GM13977 (cell line): ENCODE results near the gene KCNMA1.

Experiments used
- DNase-seq: peaks from one replicate; pipeline ENCODE4 v3.0.0; 2012; ENCODE audit warnings: low spot score
- in situ Hi-C: fragments of 300-500 bp; cut with MboI; formaldehyde crosslinking; loops from one replicate; pipeline ENCODE4 v1.12.0; 2022; ENCODE audit warnings: low sequenced_read_pairs, low pct_unique_long_range_greater_than_20kb, mixed read lengths, inconsistent platforms; ENCODE audit not compliant: unreplicated experiment
- TF ChIP-seq, protein P1 (sequence below): IDR thresholded peaks from 2 replicates; pipeline ENCODE4 v1.5.1; 2012; ENCODE audit warnings: mild to moderate bottlenecking, control low read depth; ENCODE audit not compliant: insufficient read depth; ENCODE audit errors: extremely low read depth, missing control alignments

The KCNMA1 gene

DNA sequence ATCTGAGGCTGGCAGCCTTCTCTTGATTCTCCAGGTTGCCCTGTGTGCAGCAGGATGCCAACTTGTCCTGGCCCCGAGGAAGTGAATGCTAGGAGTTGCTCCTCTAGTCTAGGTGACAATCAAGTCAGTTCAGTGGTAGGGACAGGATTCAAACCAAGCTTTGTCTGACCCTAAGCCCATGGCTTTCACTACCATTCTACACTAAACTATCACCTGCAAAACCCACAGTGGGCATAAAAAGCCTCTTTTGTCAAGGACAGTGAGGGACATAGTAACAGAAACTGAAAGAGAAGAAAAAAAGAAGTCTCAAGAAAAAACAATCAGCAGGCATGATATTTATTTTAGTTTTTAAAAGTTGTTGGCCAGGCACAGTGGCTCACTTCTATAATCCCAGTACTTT is 33.5 kb downstream of the KCNMA1 start:
- TF ChIP-seq, protein P1, sequence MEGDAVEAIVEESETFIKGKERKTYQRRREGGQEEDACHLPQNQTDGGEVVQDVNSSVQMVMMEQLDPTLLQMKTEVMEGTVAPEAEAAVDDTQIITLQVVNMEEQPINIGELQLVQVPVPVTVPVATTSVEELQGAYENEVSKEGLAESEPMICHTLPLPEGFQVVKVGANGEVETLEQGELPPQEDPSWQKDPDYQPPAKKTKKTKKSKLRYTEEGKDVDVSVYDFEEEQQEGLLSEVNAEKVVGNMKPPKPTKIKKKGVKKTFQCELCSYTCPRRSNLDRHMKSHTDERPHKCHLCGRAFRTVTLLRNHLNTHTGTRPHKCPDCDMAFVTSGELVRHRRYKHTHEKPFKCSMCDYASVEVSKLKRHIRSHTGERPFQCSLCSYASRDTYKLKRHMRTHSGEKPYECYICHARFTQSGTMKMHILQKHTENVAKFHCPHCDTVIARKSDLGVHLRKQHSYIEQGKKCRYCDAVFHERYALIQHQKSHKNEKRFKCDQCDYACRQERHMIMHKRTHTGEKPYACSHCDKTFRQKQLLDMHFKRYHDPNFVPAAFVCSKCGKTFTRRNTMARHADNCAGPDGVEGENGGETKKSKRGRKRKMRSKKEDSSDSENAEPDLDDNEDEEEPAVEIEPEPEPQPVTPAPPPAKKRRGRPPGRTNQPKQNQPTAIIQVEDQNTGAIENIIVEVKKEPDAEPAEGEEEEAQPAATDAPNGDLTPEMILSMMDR = no peak
- in situ Hi-C loops = no loop called here
- DNase-seq = no peak

DNA sequence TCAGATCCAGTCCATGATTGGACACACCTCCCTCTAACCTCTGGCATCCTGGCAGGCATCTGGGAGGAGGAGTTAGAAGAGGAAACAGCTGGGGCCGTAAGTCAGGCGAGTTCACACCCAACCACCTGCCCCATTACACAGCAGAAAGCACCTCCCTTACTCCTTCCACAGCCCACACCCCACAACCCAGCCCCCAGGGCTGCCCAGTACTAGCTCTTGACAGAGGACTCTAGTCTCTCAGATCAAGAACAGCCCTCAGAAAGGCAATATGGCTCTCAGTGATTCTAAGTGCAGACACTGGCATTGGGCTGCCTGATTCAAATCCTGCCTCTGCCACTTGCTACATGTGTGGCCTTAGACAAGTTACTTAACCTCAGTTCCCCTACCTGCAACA is 34.1 kb downstream of the KCNMA1 start:
- DNase-seq = no peak
- TF ChIP-seq, protein P1 = no peak
- in situ Hi-C loops = no loop called here

DNA sequence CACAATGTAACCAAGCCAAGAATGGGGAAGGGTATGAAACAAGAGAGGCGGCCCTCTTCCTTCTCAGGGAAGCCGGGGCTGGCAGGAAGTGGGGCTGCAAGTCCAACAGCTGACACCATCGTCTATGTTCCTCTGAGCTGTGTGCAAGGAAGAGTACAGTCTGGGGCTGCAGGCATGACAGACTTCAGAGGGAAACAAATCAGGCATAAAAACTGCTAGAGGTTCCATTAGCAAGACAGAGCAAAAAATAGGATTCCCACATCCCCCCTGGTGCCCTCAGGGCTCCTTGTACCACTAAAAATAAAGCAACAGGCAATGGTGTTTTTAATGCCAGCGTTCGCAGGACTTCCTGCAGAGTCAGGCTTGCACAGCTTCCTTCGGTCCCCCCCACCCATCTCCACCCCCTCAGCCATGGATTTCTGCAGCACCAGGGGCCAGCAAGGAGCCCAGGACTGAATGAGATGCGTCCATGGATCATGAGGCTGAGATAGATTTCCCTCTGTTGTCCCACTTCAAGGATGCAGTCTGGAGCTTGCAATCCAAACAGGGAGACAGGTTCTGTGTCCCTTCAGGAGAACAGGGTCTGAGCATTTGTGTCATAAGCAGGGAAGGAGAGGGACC is 34.6 kb downstream of the KCNMA1 start:
- in situ Hi-C loops = no loop called here
- no peak for DNase-seq
- TF ChIP-seq, protein P1 = no peak

DNA sequence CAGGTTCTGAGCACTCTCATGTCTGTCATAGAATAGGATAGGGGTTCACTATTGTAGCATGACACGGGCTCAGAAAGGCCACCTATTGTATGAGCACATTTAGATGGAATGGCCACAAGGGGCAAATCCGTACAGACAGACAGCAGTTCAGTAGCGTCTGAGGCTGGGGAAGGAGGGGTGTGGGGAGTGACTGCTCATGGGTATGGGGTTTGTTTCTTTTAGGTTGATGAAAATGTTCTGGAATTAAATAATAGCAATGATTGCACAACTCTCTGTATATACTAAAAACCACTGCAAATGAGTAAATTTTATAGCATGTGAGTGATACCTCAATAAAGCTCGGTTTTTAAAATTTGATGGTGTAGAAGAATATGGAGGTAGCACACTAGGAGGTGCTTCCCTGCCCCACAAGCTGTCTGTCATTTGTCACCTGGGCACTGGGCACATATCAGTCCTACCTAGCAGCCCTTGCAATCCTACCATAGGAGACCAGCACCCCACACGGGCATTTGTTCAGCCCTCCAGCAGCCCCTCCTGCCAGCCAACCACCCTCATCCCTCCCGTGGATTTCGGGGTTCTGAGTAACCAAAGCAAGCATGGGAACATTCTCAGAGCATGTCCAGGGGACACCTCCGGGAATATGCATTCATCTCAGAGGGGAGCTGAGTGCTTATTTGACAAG is 35.2 kb downstream of the KCNMA1 start:
- in situ Hi-C loops = no loop called here
- DNase-seq = no peak
- TF ChIP-seq, protein P1 = no peak

DNA sequence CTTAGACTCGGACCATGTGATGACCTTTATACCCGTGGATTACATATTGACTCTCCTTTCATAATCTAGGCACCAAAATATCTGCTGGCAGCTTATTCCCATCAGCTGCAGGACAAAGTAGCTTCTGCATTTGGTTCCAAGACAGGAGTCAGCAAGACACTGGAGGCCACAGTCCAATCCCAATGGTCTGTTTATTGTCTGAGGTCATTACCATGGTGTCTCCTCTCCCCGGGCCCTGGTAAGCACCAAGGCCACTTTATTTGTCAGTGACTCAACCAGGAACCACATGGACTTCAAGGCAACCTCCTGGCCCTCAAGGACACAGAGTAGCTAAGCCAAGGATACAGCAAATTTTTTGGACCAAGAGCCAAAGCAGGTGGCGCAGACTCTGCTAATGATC is 36.1 kb downstream of the KCNMA1 start:
- TF ChIP-seq, protein P1 = no peak
- in situ Hi-C loops = no loop called here
- DNase-seq = no peak

DNA sequence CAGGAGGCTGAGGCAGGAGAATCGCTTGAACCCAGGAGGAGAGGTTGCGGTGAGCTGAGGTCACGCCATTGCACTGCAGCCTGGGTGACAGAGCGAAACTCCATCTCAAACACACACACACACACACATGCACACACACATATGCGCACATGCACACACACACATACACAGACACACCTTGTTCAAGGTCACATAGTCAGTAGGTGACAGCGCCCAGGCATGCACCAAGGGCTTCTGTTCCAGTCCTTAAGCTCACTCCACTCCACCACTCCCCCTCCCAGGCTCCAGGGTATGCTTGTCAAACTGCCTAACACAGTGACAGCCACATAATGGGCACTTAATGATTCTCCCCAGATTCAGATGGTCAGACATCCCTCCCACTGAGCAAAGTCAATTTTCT is 37.0 kb downstream of the KCNMA1 start:
- in situ Hi-C loops = no loop called here
- TF ChIP-seq, protein P1 = no peak
- no peak for DNase-seq
